ENCODE results near the gene HOXA3. TPM values are rescaled to one million over a fixed set of nuclear protein-coding genes. Genes with fewer than 3 reads are reported as not detected.

Gene HOXA3
- total RNA-seq, 1 donor from 2014 or later, result 8.7 TPM

- Histone ChIP-seq H3K4me1 (peaks cover 24% of the 10 kb centered on the region), H3K27ac (no peak overlapping the region), H3K36me3 (no peaks in the 10 kb centered on the region), H3K9me3 (no peaks in the 10 kb centered on the region), H3K27me3 (peaks cover 99% of the 10 kb centered on the region), H3K4me3 (no peak overlapping the region)
- DNase-seq (peak; percentile 53), ATAC-seq (no peak)
- no peak for TF ChIP-seq CTCF (IDR thresholded peaks at IDR 0.05)
- intact Hi-C loops (cut with DNase I), result loop anchor here (10.0 kb wide), 2 partner anchors 1272 to 1302 kb away; no protein-coding TSS in a partner anchor
Measured at GRCh38 chr7:27166531-27167505, 14.4 kb upstream of the HOXA3 start.

- TF ChIP-seq CTCF (IDR thresholded peaks at IDR 0.05), result no peak
- Histone ChIP-seq H3K27ac (no peak overlapping the region), H3K4me1 (peaks cover 27% of the 10 kb centered on the region), H3K9me3 (no peaks in the 10 kb centered on the region), H3K27me3 (peaks cover 97% of the 10 kb centered on the region), H3K36me3 (no peaks in the 10 kb centered on the region), H3K4me3 (peak overlapping the region; percentile 39)
- intact Hi-C loops (cut with DNase I), result loop anchor here (10.0 kb wide), 2 partner anchors 1271 to 1301 kb away; no protein-coding TSS in a partner anchor
- ATAC-seq, result no peak
- peak; percentile 63 for DNase-seq
Measured at GRCh38 chr7:27165996-27166530, 13.7 kb upstream of the HOXA3 start.

- no peaks in the 10 kb centered on the region for H3K9me3 ChIP-seq
- H3K27ac ChIP-seq, result no peak within 1 kb of the TSS
- peak within 1 kb of the TSS; percentile 39 for H3K4me3 ChIP-seq
- no peaks in the 10 kb centered on the region for H3K36me3 ChIP-seq
- peak; percentile 25 for ATAC-seq
- TF ChIP-seq CTCF (IDR thresholded peaks at IDR 0.05), result no peak
- intact Hi-C loops (cut with DNase I), result loop anchor here (10.0 kb wide), 2 partner anchors 1271 to 1301 kb away; no protein-coding TSS in a partner anchor
- H3K27me3 ChIP-seq, result peaks cover 94% of the 10 kb centered on the region
- DNase-seq, result peak; percentile 76
- peaks cover 32% of the 10 kb centered on the region for H3K4me1 ChIP-seq
Measured at GRCh38 chr7:27165089-27165995, 13.0 kb upstream of the HOXA3 start, which contains the start of gene HOXA9. TSS of gene HOXA9 (minus strand) at chr7:27165537. CDS start at chr7:27165457, 80 bp downstream.

- peak overlapping the region; percentile 39 for H3K4me3 ChIP-seq
- no peaks in the 10 kb centered on the region for H3K9me3 ChIP-seq
- H3K4me1 ChIP-seq, result peaks cover 30% of the 10 kb centered on the region
- ATAC-seq, result no peak
- DNase-seq, result peak; percentile 70
- H3K27ac ChIP-seq, result no peak overlapping the region
- no peaks in the 10 kb centered on the region for H3K36me3 ChIP-seq
- intact Hi-C loops (cut with DNase I), result loop anchor here (10.0 kb wide), 2 partner anchors 1270 to 1300 kb away; no protein-coding TSS in a partner anchor
- H3K27me3 ChIP-seq, result peaks cover 94% of the 10 kb centered on the region
- no peak for TF ChIP-seq CTCF (IDR thresholded peaks at IDR 0.05)
Measured at GRCh38 chr7:27164367-27165088, 12.1 kb upstream of the HOXA3 start.

All from upper lobe of right lung (tissue), 1 donor.